ENCODE data around the gene PUDP. TPM values are rescaled to one million over a fixed set of nuclear protein-coding genes. Genes with fewer than 3 reads are reported as not detected.

PUDP gene
- polyA plus RNA-seq, 1 donor from 2014 or later: 18.2 TPM

DNA sequence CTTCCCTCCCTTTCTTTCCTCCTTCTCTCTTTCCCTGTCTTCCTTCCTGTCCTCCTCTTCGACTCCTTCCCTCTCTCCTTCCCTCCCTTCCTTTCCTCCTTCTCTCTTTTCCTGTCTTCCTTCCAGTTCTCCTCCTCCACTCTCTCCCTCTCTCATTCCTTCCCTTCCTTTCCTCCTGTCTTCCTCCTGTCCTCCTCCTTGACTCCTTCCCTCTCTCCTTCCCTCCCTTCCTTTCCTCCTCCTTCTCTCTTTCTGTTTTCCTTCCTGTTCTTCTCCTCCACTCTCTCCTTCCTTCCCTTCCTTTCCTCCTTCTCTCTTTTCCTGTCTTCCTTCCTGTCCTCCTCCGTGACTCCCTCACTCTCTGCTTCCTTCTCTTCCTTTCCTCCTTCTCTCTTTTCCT, 5.3 kb upstream of the PUDP start:
- no peak overlapping the region for H2AFZ ChIP-seq (ENCODE audit: low read depth, low read length)
- H3K4me2 ChIP-seq (ENCODE audit: low read length): no peak overlapping the region
- no peak overlapping the region for H3K9ac ChIP-seq (ENCODE audit: low read length)
- TF ChIP-seq POLR2AphosphoS5 (IDR thresholded peaks at IDR 0.05) (no peak), TAF1 (IDR thresholded peaks at IDR 0.05; ENCODE audit: low read depth) (no peak), SMC3 (conservative IDR thresholded peaks at IDR 0.05; ENCODE audit: poor library complexity) (no peak), EZH2 (IDR thresholded peaks at IDR 0.05; ENCODE audit: borderline replicate concordance, insufficient read depth, low read length, poor library complexity, severe bottlenecking) (no peak), EP300 (conservative IDR thresholded peaks at IDR 0.05; ENCODE audit: poor library complexity, severe bottlenecking) (no peak), RAD21 (conservative IDR thresholded peaks at IDR 0.05) (no peak), MXI1 (conservative IDR thresholded peaks at IDR 0.05; ENCODE audit: poor library complexity, severe bottlenecking) (no peak)
- TF ChIP-seq, protein P1, sequence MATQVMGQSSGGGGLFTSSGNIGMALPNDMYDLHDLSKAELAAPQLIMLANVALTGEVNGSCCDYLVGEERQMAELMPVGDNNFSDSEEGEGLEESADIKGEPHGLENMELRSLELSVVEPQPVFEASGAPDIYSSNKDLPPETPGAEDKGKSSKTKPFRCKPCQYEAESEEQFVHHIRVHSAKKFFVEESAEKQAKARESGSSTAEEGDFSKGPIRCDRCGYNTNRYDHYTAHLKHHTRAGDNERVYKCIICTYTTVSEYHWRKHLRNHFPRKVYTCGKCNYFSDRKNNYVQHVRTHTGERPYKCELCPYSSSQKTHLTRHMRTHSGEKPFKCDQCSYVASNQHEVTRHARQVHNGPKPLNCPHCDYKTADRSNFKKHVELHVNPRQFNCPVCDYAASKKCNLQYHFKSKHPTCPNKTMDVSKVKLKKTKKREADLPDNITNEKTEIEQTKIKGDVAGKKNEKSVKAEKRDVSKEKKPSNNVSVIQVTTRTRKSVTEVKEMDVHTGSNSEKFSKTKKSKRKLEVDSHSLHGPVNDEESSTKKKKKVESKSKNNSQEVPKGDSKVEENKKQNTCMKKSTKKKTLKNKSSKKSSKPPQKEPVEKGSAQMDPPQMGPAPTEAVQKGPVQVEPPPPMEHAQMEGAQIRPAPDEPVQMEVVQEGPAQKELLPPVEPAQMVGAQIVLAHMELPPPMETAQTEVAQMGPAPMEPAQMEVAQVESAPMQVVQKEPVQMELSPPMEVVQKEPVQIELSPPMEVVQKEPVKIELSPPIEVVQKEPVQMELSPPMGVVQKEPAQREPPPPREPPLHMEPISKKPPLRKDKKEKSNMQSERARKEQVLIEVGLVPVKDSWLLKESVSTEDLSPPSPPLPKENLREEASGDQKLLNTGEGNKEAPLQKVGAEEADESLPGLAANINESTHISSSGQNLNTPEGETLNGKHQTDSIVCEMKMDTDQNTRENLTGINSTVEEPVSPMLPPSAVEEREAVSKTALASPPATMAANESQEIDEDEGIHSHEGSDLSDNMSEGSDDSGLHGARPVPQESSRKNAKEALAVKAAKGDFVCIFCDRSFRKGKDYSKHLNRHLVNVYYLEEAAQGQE (IDR thresholded peaks at IDR 0.05; ENCODE audit: borderline replicate concordance): no peak
- TF ChIP-seq, protein P2, sequence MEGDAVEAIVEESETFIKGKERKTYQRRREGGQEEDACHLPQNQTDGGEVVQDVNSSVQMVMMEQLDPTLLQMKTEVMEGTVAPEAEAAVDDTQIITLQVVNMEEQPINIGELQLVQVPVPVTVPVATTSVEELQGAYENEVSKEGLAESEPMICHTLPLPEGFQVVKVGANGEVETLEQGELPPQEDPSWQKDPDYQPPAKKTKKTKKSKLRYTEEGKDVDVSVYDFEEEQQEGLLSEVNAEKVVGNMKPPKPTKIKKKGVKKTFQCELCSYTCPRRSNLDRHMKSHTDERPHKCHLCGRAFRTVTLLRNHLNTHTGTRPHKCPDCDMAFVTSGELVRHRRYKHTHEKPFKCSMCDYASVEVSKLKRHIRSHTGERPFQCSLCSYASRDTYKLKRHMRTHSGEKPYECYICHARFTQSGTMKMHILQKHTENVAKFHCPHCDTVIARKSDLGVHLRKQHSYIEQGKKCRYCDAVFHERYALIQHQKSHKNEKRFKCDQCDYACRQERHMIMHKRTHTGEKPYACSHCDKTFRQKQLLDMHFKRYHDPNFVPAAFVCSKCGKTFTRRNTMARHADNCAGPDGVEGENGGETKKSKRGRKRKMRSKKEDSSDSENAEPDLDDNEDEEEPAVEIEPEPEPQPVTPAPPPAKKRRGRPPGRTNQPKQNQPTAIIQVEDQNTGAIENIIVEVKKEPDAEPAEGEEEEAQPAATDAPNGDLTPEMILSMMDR (IDR thresholded peaks at IDR 0.05; ENCODE audit: poor library complexity, severe bottlenecking): no peak
- H3K36me3 ChIP-seq (ENCODE audit: insufficient read depth, low read length): no peaks in the 10 kb centered on the region
- H3K27me3 ChIP-seq (ENCODE audit: insufficient read depth, low read depth, low read length): no peaks in the 10 kb centered on the region
- H3F3A ChIP-seq (ENCODE audit: insufficient read depth, low read length, poor library complexity, severe bottlenecking): no peaks in the 10 kb centered on the region
- no peaks in the 10 kb centered on the region for H3K9me3 ChIP-seq (ENCODE audit: low read length)
- H4K20me1 ChIP-seq (ENCODE audit: insufficient read depth): no peaks in the 10 kb centered on the region
- no peaks in the 10 kb centered on the region for H3K9me2 ChIP-seq (ENCODE audit: insufficient read depth, low read length)
- no peak overlapping the region for H3K27ac ChIP-seq (ENCODE audit: low read length)
- H3K79me2 ChIP-seq (replicated peaks; ENCODE audit: insufficient read depth, low read length): no peaks in the 10 kb centered on the region
- H3K4me3 ChIP-seq (ENCODE audit: low read length): no peak overlapping the region

DNA sequence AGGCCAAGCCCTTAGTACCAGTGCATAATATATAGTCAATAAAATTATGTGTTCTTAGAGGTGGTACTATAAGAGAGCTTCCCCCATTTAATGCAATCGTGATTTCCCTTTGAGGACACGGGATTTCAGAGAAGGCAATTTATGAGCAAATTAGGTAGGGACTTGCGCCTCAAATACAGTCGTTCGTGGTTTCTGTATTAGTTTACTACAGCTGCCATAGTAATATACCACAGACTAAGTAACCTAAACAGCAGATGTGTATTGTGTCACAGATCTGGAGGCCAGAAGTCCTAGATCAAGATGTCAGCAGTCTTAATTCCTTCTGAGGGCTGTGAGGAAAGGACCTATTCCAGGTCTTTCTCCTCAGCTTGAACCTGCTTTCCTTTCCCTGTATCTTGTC, 1.5 kb upstream of the PUDP start:
- Histone ChIP-seq H3K9me2 (ENCODE audit: insufficient read depth, low read length) (no peaks in the 10 kb centered on the region), H3K4me2 (ENCODE audit: low read length) (no peak overlapping the region), H3K4me3 (ENCODE audit: low read length) (no peak overlapping the region)

More for the DNA sequence above, 1.5 kb upstream of the PUDP start:
- Histone ChIP-seq H3K27me3 (ENCODE audit: insufficient read depth, low read depth, low read length) (no peaks in the 10 kb centered on the region), H3F3A (ENCODE audit: insufficient read depth, low read length, poor library complexity, severe bottlenecking) (no peaks in the 10 kb centered on the region), H3K36me3 (ENCODE audit: insufficient read depth, low read length) (no peaks in the 10 kb centered on the region), H3K9ac (ENCODE audit: low read length) (no peak overlapping the region), H2AFZ (ENCODE audit: low read depth, low read length) (no peak overlapping the region), H3K27ac (ENCODE audit: low read length) (no peak overlapping the region), H3K79me2 (replicated peaks; ENCODE audit: insufficient read depth, low read length) (no peaks in the 10 kb centered on the region), H3K9me3 (ENCODE audit: low read length) (no peaks in the 10 kb centered on the region), H4K20me1 (ENCODE audit: insufficient read depth) (no peaks in the 10 kb centered on the region)
- TF ChIP-seq TAF1 (IDR thresholded peaks at IDR 0.05; ENCODE audit: low read depth) (no peak), RAD21 (conservative IDR thresholded peaks at IDR 0.05) (no peak), MXI1 (conservative IDR thresholded peaks at IDR 0.05; ENCODE audit: poor library complexity, severe bottlenecking) (no peak), SMC3 (conservative IDR thresholded peaks at IDR 0.05; ENCODE audit: poor library complexity) (no peak)
- TF ChIP-seq, protein P2 (IDR thresholded peaks at IDR 0.05; ENCODE audit: poor library complexity, severe bottlenecking): no peak

Data from neural cell (in vitro differentiated cells).